Hepatocyte (in vitro differentiated cells): ENCODE results near the gene LITAF. TPM values are rescaled to one million over a fixed set of nuclear protein-coding genes. Genes with fewer than 3 reads are reported as not detected.

ENCODE experiments used
- DNase-seq: peaks from one replicate; pipeline ENCODE4 v3.0.0-alpha.2; 2016; ENCODE audit warnings: low spot score
- H2AFZ ChIP-seq: fragments of 200-600 bp; sonication (generic); 2 replicates; pipeline ENCODE4 v1.6.0; 2016; ENCODE audit warnings: antibody characterized with exemption, mild to moderate bottlenecking
- H3K27ac ChIP-seq: fragments of 200-600 bp; sonication (generic); 2 replicates; pipeline ENCODE4 v1.5.1; 2016; ENCODE audit warnings: mild to moderate bottlenecking
- H3K27me3 ChIP-seq: fragments of 200-600 bp; sonication (generic); 2 replicates; pipeline ENCODE4 v1.6.1; 2016
- H3K36me3 ChIP-seq: fragments of 200-600 bp; sonication (generic); replicated peaks from 2 replicates; pipeline ENCODE4 v1.5.1; 2016; ENCODE audit warnings: low read depth; ENCODE audit not compliant: insufficient read depth
- H3K4me1 ChIP-seq: fragments of 200-600 bp; sonication (generic); 2 replicates; pipeline ENCODE4 v1.5.1; 2016; ENCODE audit warnings: mild to moderate bottlenecking, moderate library complexity; ENCODE audit not compliant: insufficient read depth
- H3K4me2 ChIP-seq: fragments of 200-600 bp; sonication (generic); 2 replicates; pipeline ENCODE4 v1.6.0; 2016
- H3K4me3 ChIP-seq: fragments of 200-600 bp; sonication (generic); 2 replicates; pipeline ENCODE4 v1.5.1; 2016; ENCODE audit warnings: mild to moderate bottlenecking
- H3K79me2 ChIP-seq: fragments of 200-600 bp; sonication (generic); 2 replicates; pipeline ENCODE4 v1.6.0; 2017; ENCODE audit warnings: mild to moderate bottlenecking
- H3K9me2 ChIP-seq: fragments of 200-600 bp; sonication (generic); replicated peaks from 2 replicates; pipeline ENCODE4 v1.6.0; 2017; ENCODE audit warnings: mild to moderate bottlenecking; ENCODE audit not compliant: insufficient read depth
- H3K9me3 ChIP-seq: fragments of 200-600 bp; sonication (generic); 2 replicates; pipeline ENCODE4 v1.5.1; 2016; ENCODE audit warnings: low read depth, mild to moderate bottlenecking
- H4K20me1 ChIP-seq: fragments of 200-600 bp; sonication (generic); 2 replicates; pipeline ENCODE4 v1.6.0; 2016; ENCODE audit warnings: mild to moderate bottlenecking; ENCODE audit not compliant: insufficient read depth, poor library complexity, severe bottlenecking
- CTCF ChIP-seq: fragments of 200-600 bp; sonication (generic); IDR thresholded peaks from 2 replicates; pipeline ENCODE4 v1.5.1; 2016; ENCODE audit warnings: antibody characterized with exemption, mild to moderate bottlenecking; ENCODE audit not compliant: poor library complexity
- EZH2 ChIP-seq: fragments of 200-600 bp; sonication (generic); IDR thresholded peaks from 2 replicates; pipeline ENCODE4 v1.6.1; 2016; ENCODE audit warnings: antibody characterized with exemption, mild to moderate bottlenecking, borderline replicate concordance
- EZH2phosphoT487 ChIP-seq: fragments of 200-600 bp; sonication (generic); IDR thresholded peaks from one replicate; pipeline ENCODE4 v1.6.1; 2018; ENCODE audit warnings: antibody characterized with exemption, mild to moderate bottlenecking, low read depth, moderate library complexity; ENCODE audit not compliant: unreplicated experiment, severe bottlenecking
- WGBS: methylation state at CpG from one replicate; pipeline ENCODE4 v1.1.6; 2016; ENCODE audit warnings: low lambda C conversion rate; ENCODE audit errors: missing lambda C conversion rate; 5-methylcytosine and 5-hydroxymethylcytosine counted together
- polyA plus RNA-seq: library from polyadenylated mRNA; unstranded; fragments of >200 nt; fragmentation: Nextera tagmentation; extraction: Ambion mirVana; gene quantifications from 2 replicates; pipeline ENCODE4 v1.2.1, GENCODE V29; 2016
- total RNA-seq: library from RNA; depleted of rRNA; stranded (reverse); fragments of >200 nt; gene quantifications from 2 replicates; pipeline ENCODE4 v1.2.3, GENCODE V29; 2014

Gene LITAF
- total and polyA plus RNA-seq, 2 experiments from 2014 or later, result 65.6 to 134 TPM

GRCh38 chr16:11585460-11586377, 1.0 kb downstream of the LITAF start:
- DNase-seq, result no peak
- H3K36me3 ChIP-seq, result no peaks in the 10 kb centered on the region
- peak overlapping the region; percentile 68 for H3K4me3 ChIP-seq
- no peaks in the 10 kb centered on the region for H3K9me2 ChIP-seq
- H3K4me1 ChIP-seq, result peaks cover 39% of the 10 kb centered on the region
- peak overlapping the region; percentile 82 for H3K27ac ChIP-seq
- WGBS, result 29% methylated on average over 29 of the region's 29 CpGs
- peak overlapping the region; percentile 23 for H2AFZ ChIP-seq
- peaks cover 63% of the 10 kb centered on the region for H3K79me2 ChIP-seq
- peak overlapping the region; percentile 95 for H3K4me2 ChIP-seq
- H3K9me3 ChIP-seq, result no peaks in the 10 kb centered on the region
- H4K20me1 ChIP-seq, result peaks cover 41% of the 10 kb centered on the region
- no peak for TF ChIP-seq EZH2
- no peak for TF ChIP-seq CTCF
- TF ChIP-seq EZH2phosphoT487, result no peak
- H3K27me3 ChIP-seq, result no peaks in the 10 kb centered on the region

GRCh38 chr16:11583889-11584565, 2.7 kb downstream of the LITAF start:
- TF ChIP-seq EZH2phosphoT487, result no peak
- TF ChIP-seq CTCF, result no peak
- Histone ChIP-seq H3K27ac (peak overlapping the region; percentile 82), H3K79me2 (peaks cover 78% of the 10 kb centered on the region), H3K9me2 (no peaks in the 10 kb centered on the region), H4K20me1 (peaks cover 53% of the 10 kb centered on the region), H3K4me1 (peaks cover 39% of the 10 kb centered on the region), H3K27me3 (no peaks in the 10 kb centered on the region), H3K4me2 (peak overlapping the region; percentile 95), H3K36me3 (no peaks in the 10 kb centered on the region), H3K4me3 (no peak overlapping the region), H3K9me3 (no peaks in the 10 kb centered on the region), H2AFZ (no peak overlapping the region)
- no peak for DNase-seq
- WGBS, result 20% methylated on average over 7 of the region's 7 CpGs

GRCh38 chr16:11583166-11583565, 3.6 kb downstream of the LITAF start:
- peak overlapping the region; percentile 95 for H3K4me2 ChIP-seq
- no peak overlapping the region for H3K4me3 ChIP-seq
- H3K27ac ChIP-seq, result peak overlapping the region; percentile 82
- WGBS, result 59% methylated on average over 7 of the region's 7 CpGs
- H4K20me1 ChIP-seq, result peaks cover 58% of the 10 kb centered on the region
- H3K27me3 ChIP-seq, result no peaks in the 10 kb centered on the region
- H3K79me2 ChIP-seq, result peaks cover 86% of the 10 kb centered on the region
- DNase-seq, result no peak
- no peak overlapping the region for H2AFZ ChIP-seq
- no peaks in the 10 kb centered on the region for H3K9me2 ChIP-seq
- H3K4me1 ChIP-seq, result peaks cover 39% of the 10 kb centered on the region
- H3K36me3 ChIP-seq, result no peaks in the 10 kb centered on the region
- no peak for TF ChIP-seq EZH2
- no peaks in the 10 kb centered on the region for H3K9me3 ChIP-seq
